CD4-positive, alpha-beta T cell treated with Interleukin-2 at 100 ng/mL for 4 hours (primary cell): ENCODE results near the gene MTHFD2.
"Not testable (repeated sequence)": the region's sequence is repeated elsewhere in the genome, so short reads cannot be mapped to it uniquely, and the experiment has no call there.

Experiments
- DNase-seq: peaks from one replicate; pipeline ENCODE4 v3.0.0-alpha.2; 2020; ENCODE audit warnings: low spot score

Gene MTHFD2

DNA sequence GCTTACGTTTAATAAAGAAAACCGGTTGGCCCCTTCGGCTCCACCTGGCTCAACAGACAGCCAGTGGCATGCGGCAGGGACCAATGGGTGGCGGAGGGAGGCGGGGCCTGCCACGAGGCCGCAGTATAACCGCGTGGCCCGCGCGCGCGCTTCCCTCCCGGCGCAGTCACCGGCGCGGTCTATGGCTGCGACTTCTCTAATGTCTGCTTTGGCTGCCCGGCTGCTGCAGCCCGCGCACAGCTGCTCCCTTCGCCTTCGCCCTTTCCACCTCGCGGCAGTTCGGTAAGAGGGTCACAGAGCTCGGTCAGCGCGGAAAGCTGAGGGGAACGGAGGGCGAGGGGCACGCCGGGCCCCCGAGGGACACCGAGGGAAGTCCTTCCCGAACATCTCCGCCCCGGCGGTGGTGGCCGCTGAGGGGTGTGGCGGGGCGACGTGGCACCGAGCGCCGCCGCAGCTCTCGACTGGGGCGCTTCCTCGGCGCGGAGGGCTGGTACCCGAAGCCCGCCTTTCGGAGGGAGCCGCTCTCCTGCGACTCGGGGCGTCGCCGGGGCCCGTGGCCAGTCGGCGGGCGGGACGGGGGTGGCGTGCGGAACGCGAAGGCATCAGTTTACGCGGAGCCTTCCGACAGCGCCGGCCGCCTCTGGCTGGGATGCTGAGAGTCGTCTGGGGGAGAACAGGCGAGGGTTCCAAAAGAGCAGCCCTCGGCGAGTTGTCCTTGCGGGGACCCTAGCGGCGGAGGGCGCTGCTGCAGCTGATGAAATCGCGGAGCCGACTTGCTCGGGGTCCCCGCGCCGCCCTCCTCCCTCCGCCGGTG, at the start of gene MTHFD2:
Gene MTHFD2 (plus strand): TSS at position 155 of the 814 bp plus-strand sequence. CDS start 27 bp downstream, at position 182.
- DNase-seq = peak; percentile 91

DNA sequence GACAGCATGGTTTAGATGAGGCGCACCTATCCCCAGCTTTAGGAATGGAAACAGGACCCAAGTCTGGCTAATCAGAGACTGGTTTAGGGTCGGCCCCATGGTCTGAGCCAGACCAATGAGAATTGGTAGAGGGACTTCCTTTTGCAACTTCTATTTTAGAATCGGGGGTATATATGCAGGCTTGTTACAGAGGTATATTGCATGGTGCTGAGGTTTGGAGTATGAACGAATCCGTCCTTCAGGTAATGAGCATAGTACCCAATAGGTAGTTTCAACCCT, 49.2 kb upstream of the MTHFD2 start:
- DNase-seq = no peak

DNA sequence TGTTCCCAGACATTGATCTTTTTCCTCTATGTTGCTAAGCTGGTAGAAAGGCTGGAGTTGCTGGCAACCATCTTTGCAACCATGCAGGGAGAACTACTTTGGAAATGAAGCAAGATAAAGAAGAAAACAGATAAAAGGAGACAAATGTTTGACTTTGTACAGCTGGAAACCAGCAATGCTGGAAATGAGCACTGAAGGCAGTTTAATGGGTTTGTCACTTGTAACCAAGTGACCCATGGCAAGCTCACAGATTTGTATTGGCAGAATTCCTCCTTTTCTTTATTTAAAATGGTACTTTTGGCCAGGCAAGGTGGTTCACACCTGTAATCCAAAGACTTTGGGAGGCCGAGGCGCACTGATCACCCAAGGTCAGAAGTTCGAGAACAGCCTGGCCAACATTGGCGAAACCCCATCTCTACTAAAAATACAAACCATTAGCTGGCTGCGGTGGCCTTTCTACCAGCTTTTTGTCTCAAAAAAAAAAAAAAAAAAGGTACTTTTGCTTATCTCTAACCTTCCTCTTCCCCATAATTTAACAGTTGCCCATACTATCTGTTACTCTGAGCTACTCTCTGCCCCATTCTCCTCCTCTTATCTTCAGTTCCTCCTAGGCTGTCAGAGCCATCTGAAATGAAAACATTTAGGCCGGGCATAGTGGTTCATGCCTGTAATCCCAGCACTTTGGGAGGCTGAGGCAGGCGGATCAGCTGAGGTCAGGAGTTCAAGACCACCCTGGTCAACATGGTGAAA, 48.7 kb upstream of the MTHFD2 start:
- DNase-seq = no peak

GRCh38 chr2:74152954-74153353, 45.5 kb upstream of the MTHFD2 start:
- no peak for DNase-seq

DNA sequence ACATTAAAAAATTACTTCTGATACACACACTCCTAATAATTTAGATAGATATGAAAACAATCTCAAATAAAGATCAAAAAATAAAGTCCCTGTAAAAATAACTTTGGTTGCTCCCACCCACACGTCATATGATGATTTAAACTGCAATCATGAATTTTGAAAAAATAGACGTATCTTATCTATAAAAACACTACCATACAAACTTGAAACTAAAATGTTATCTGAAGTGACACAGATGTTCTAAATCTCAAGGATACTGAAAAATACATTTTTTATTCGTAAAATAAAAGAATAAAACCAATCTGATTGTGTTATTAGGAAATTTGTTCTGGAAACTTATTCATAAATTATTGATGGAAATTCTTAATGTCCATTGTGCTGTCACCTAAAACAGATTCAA, 42.6 kb upstream of the MTHFD2 start:
- DNase-seq = no peak

DNA sequence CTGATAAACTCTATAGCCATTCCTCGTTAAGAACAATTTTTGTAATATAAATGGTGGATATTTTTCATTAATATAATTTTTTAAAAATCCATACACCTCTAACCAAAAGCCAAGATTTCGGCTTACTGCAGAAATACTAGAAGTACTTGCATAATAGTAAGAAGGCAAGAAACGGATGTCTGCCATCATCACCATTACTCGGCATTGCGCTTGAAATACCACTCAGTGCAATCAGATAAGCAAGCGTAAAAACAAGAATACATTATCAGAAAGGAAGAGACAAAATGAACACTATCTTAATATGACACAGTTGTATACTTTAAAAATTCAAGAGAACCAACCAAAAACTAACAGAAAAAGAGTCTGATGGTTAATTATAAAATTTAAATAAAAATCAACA, 35.5 kb upstream of the MTHFD2 start:
- no peak for DNase-seq

DNA sequence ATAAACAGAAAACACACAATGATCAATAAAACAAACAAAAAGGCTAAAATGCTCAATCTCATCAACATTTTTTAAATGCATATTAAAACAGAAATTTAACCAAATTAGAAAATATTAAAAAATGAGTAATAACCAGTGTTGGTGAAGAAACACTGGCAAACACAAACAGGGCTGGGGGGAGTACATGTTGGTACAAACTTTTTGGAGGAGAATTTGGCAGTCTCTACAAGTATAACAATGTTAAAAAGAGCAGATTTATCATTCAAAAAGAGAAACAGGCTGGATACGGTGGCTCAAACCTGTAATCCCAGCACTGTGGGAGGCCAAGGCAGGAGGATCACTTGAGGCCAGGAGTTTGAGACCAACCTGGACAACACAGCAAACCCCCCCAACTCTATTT, 33.7 kb upstream of the MTHFD2 start:
- DNase-seq = no peak

GRCh38 chr2:74168739-74169138, 29.7 kb upstream of the MTHFD2 start:
- DNase-seq = no peak

- no peak for DNase-seq
These were observed 23.5 kb upstream of the MTHFD2 start for GRCh38 chr2:74174909-74175308.

DNA sequence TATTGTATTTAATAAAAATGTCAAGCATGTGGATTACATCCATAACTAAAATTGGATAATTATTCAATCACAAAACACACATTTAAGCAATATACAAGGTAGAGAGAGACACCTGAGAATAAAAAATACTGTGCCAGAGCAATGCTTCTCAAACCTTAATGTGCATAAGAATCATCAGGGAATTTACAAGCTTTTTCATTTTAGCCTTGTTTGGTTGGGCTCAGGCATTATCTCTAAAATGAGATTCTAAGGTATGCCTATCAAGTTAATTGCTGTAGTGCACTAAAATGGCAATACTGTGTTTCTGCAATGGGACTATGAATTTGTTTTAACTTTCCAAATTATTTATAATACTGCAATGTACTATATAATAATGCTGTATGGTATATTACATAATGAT, 20.7 kb upstream of the MTHFD2 start:
- DNase-seq = no peak

DNA sequence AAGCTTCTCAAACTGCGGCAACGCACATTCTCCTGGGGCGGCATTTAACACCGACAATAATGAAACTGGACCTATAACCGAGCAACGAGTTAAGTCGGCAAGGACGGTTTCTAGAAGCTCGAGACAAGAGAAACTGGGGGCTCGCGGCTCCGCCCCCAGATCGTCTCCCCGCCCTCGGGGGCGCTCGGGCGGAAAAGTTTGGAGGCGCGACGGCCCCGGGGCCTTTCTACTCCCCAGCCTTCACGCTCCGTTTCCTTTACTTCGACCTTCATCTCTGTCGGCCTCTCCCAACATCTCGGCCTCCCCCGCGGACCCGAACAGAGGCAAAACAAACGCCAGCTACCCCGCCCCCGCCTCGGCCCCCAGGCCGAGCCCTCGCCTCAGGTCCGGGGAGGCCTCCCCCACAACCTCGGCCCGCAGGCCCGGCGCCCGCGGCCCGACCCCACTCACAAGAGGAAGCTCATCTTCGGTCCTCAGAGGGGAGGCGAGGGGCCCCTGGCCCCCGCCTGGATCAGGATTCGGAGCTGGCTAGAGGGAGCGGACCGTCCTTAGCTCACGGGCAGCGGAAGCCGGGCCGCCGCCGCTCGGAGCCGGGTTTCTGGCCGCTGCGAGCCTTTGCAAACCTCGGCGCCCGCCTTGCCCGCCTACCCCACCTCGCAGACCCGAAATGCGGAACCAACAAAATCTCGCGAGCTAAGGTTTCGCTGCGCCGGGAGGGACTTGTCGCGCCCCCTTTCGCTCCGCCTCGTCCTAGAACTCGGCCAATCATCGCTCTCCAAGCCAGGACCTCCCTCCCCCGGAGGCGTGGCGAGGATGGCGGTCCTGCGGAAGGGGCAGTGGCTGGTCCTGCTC, 20.0 kb upstream of the MTHFD2 start, which contains the start of gene MOB1A:
Gene MOB1A (minus strand): TSS at position 669 of the 852 bp plus-strand sequence. CDS start 205 bp downstream, at position 464.
- peak; percentile 98 for DNase-seq

- DNase-seq = no peak
These were observed 19.2 kb upstream of the MTHFD2 start for GRCh38 chr2:74179063-74179865.

- no peak for DNase-seq
These were observed 16.7 kb upstream of the MTHFD2 start for GRCh38 chr2:74181739-74182138.

GRCh38 chr2:74183878-74184277, 14.5 kb upstream of the MTHFD2 start:
- DNase-seq = no peak

DNA sequence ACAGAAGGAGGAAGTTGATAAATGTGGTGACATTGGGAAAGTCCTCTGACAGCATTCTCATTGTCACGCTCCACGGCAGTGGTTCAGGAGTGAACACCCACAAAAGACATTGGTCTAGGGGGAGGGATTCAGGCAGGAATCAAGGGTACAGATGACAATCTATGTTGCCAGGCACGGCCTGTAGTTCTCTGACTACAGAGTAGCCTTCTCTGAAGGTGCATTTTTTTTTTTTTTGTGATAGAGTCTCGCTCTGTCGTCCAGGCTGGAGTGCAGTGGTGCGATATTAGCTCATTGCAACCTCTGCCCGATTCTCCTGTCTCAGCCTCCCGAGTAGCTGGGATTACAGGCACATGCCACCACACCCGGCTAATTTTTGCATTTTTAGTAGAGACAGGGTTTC, 12.4 kb upstream of the MTHFD2 start:
- peak; percentile 43 for DNase-seq

GRCh38 chr2:74186706-74187105, 11.7 kb upstream of the MTHFD2 start:
- not testable (repeated sequence) for DNase-seq

GRCh38 chr2:74188018-74188601, 10.3 kb upstream of the MTHFD2 start:
- DNase-seq = no peak

DNA sequence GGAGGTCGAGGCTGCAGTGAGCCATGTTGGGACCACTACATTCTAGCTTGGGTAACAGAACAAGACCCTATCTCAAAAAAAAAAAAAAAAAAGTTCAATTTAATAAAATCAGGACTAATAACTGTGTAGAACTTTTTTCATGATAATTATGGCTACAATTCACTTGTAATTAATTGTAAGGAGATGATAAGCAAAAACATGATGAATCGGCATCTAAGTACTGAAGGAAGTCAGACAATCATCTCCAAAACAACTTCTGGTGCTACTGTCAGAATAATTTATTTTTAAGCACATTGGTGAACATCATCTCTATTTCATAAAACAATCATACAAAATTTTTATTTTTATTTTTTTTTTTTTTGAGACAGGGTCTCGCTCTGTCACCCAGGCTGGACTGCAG, 9.7 kb upstream of the MTHFD2 start:
- DNase-seq = no peak

- DNase-seq = no peak
These were observed 6.6 kb upstream of the MTHFD2 start for GRCh38 chr2:74191596-74192380.

GRCh38 chr2:74194799-74195198, 3.6 kb upstream of the MTHFD2 start:
- no peak for DNase-seq

GRCh38 chr2:74197049-74197448, 1.4 kb upstream of the MTHFD2 start:
- DNase-seq = no peak
